OCI-LY7 (cell line): ENCODE data around the gene PGGHG. TPM values are rescaled to one million over a fixed set of nuclear protein-coding genes. Genes with fewer than 3 reads are reported as not detected.
A peak's percentile ranks its signal among the peaks of the same experiment; 100 is the strongest.
"Not testable (repeated sequence)": the region's sequence is repeated elsewhere in the genome, so short reads cannot be mapped to it uniquely, and the experiment has no call there.

Experiments used
- BruUV-seq: library from RNA; stranded (reverse); fragments of 400-500 nt; replicated peaks from 2 replicates; lab custom pipeline; 2021; lab: Mats Ljungman, UMichigan
- CTCF ChIA-PET: fragments of 300-600 bp; sonication (Branson Sonifier 250); formaldehyde crosslinking; loops from one replicate; lab custom pipeline; 2022; ENCODE audit warnings: antibody characterized with exemption; ENCODE audit not compliant: unreplicated experiment; lab: Charles Lee
- POLR2A ChIA-PET: fragments of 300-600 bp; sonication (Branson Sonifier 250); formaldehyde crosslinking; loops from one replicate; lab custom pipeline; 2022; ENCODE audit warnings: antibody characterized with exemption; lab: Charles Lee
- DNase-seq: peaks from one replicate; pipeline ENCODE4 v3.0.0-alpha.2; 2015; ENCODE audit warnings: low spot score
- H2AFZ ChIP-seq: fragments of 200-600 bp; sonication (generic), shearing (Covaris generic); 2 replicates; pipeline ENCODE4 v1.6.1; 2014; ENCODE audit warnings: mild to moderate bottlenecking, antibody characterized with exemption, low read length, moderate library complexity
- H3K27ac ChIP-seq: fragments of 200-600 bp; sonication (generic); 2 replicates; pipeline ENCODE4 v1.5.1; 2014; ENCODE audit warnings: mixed run types, low read depth, mild to moderate bottlenecking, moderate library complexity, low read length, inconsistent platforms; ENCODE audit not compliant: poor library complexity, severe bottlenecking
- H3K36me3 ChIP-seq: fragments of 200-600 bp; sonication (generic); 2 replicates; pipeline ENCODE4 v1.6.1; 2014; ENCODE audit warnings: mild to moderate bottlenecking, antibody characterized with exemption, low read length, moderate library complexity, mixed read lengths; ENCODE audit not compliant: insufficient read depth
- H3K4me1 ChIP-seq: fragments of 200-600 bp; sonication (generic); 2 replicates; pipeline ENCODE4 v1.5.1; 2014; ENCODE audit warnings: mild to moderate bottlenecking, low read length; ENCODE audit not compliant: insufficient read depth, poor library complexity, severe bottlenecking
- H3K4me2 ChIP-seq: fragments of 200-600 bp; sonication (generic); 2 replicates; pipeline ENCODE4 v1.6.1; 2014; ENCODE audit warnings: mild to moderate bottlenecking, low read length
- H3K4me3 ChIP-seq: fragments of 200-600 bp; sonication (generic); 2 replicates; pipeline ENCODE4 v1.5.1; 2014; ENCODE audit warnings: mild to moderate bottlenecking, low read depth, low read length; ENCODE audit not compliant: poor library complexity, severe bottlenecking
- H3K79me2 ChIP-seq: fragments of 200-600 bp; sonication (generic); 2 replicates; pipeline ENCODE4 v1.6.1; 2016; ENCODE audit warnings: low read depth, mild to moderate bottlenecking, low read length, moderate library complexity, mixed read lengths; ENCODE audit not compliant: insufficient read depth
- H3K9me2 ChIP-seq: fragments of 200-600 bp; sonication (generic); 2 replicates; pipeline ENCODE4 v1.6.1; 2016; ENCODE audit warnings: mild to moderate bottlenecking, low read length, mixed read lengths; ENCODE audit not compliant: insufficient read depth
- H3K9me3 ChIP-seq: fragments of 200-600 bp; sonication (generic); 2 replicates; pipeline ENCODE4 v1.6.1; 2014; ENCODE audit warnings: mild to moderate bottlenecking, mixed run types, low read length, mixed read lengths
- H4K20me1 ChIP-seq: fragments of 200-600 bp; sonication (generic); 2 replicates; pipeline ENCODE4 v1.6.1; 2014; ENCODE audit warnings: mild to moderate bottlenecking, antibody characterized with exemption, low read length, moderate library complexity, mixed read lengths; ENCODE audit not compliant: insufficient read depth
- EZH2phosphoT487 ChIP-seq: fragments of 200-600 bp; sonication (generic); IDR thresholded peaks from 2 replicates; pipeline ENCODE4 v1.6.1; 2018; ENCODE audit warnings: low read depth, borderline replicate concordance, mild to moderate bottlenecking, mixed run types, antibody characterized with exemption, low read length, moderate library complexity, mixed read lengths
- intact Hi-C: fragments of 100-400 bp; cut with micrococcal nuclease; formaldehyde crosslinking; loops from one replicate; pipeline ENCODE4 v1.10.0; 2022; ENCODE audit not compliant: unreplicated experiment
- total RNA-seq, 2 experiments: library from RNA; depleted of rRNA in 1 of 2; stranded (reverse); fragments of >200 nt in 1 of 2; shearing (Covaris generic) in 1 of 2; gene quantifications; 2 replicates each; pipeline ENCODE4 v1.2.3, GENCODE V29; 2014 to 2022
- TF ChIP-seq, protein P1 (sequence below): fragments of 200-600 bp; sonication (generic); conservative IDR thresholded peaks from 2 replicates; pipeline ENCODE4 v1.5.1; 2014; ENCODE audit warnings: mild to moderate bottlenecking, antibody characterized with exemption, low read length, moderate library complexity, mixed read lengths

Gene PGGHG
- total RNA-seq, 2 experiments from 2014 or later = 0.93 to 6.3 TPM

DNA sequence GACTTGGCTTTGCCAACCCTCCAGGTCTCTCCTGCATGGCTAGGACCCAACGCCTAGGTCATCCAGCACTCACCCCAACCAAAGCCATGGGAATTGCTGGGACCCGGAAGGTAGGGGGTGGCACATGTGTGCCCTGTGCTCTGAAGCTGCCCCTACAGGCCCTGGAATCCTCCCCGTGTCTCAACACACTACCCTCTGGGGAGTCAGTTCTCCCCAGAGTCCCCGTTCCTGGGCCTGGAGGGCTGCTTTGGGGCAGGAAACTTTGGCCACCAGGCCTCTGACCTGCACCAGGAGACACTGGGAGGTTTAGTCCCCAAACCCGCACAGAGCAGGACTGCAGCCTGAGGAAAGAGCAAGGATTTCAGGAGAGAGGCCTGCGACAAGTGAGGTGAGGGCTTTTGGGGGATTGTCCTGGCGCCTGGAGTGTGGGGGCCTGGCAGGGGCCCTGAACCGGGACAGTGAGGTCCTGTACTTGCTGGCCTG lies 24.4 kb downstream of the PGGHG start:
- CTCF ChIA-PET = no interaction called here
- Histone ChIP-seq H3K36me3 (no peaks in the 10 kb centered on the region), H3K9me3 (no peaks in the 10 kb centered on the region), H3K27ac (peak overlapping the region; percentile 76), H4K20me1 (no peaks in the 10 kb centered on the region), H3K4me3 (peak overlapping the region; percentile 67), H3K79me2 (no peaks in the 10 kb centered on the region), H3K9me2 (no peaks in the 10 kb centered on the region), H3K4me1 (peaks cover 45% of the 10 kb centered on the region), H2AFZ (peak overlapping the region; percentile 45; the same call in 1 of the 2 replicates), H3K4me2 (peak overlapping the region; percentile 68)
- DNase-seq = no peak
- POLR2A ChIA-PET = interaction anchor here (0.7 to 2.3 kb wide), 7 partner anchors 14 to 45 kb away, joined by 3 to 17 read pairs (median 5); no protein-coding TSS in a partner anchor
- BruUV-seq = no TSS peak
- no peak for TF ChIP-seq EZH2phosphoT487
- TF ChIP-seq, protein P1, sequence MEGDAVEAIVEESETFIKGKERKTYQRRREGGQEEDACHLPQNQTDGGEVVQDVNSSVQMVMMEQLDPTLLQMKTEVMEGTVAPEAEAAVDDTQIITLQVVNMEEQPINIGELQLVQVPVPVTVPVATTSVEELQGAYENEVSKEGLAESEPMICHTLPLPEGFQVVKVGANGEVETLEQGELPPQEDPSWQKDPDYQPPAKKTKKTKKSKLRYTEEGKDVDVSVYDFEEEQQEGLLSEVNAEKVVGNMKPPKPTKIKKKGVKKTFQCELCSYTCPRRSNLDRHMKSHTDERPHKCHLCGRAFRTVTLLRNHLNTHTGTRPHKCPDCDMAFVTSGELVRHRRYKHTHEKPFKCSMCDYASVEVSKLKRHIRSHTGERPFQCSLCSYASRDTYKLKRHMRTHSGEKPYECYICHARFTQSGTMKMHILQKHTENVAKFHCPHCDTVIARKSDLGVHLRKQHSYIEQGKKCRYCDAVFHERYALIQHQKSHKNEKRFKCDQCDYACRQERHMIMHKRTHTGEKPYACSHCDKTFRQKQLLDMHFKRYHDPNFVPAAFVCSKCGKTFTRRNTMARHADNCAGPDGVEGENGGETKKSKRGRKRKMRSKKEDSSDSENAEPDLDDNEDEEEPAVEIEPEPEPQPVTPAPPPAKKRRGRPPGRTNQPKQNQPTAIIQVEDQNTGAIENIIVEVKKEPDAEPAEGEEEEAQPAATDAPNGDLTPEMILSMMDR = no peak
- intact Hi-C loops = loop anchor here (2.0 kb wide), 2 partner anchors 41 to 45 kb away; no protein-coding TSS in a partner anchor

DNA sequence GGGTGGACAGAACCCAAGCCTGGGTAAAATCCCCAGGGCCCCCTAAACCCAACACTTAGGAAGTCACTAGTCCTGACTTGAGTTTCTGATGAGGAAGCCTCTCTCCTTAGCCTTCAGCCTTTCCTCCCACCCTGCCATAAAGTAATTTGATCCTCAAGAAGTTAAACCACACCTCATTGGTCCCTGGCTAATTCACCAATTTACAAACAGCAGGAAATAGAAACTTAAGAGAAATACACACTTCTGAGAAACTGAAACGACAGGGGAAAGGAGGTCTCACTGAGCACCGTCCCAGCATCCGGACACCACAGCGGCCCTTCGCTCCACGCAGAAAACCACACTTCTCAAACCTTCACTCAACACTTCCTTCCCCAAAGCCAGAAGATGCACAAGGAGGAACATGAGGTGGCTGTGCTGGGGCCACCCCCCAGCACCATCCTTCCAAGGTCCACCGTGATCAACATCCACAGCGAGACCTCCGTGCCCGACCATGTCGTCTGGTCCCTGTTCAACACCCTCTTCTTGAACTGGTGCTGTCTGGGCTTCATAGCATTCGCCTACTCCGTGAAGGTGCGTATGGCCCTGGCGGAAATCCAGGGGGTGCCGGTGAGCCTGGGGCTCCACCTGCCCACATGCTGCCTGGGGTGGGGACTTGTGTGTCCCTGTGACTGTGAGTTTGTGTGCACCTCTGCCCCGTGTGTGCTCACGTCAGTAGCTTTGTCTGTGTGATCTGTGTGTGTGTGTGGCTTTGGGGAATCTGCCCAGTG lies 25.0 kb downstream of the PGGHG start, which contains the start of gene IFITM1:
Gene IFITM1, plus strand, starts transcription at position 254 of the 767 bp plus-strand sequence. Its CDS starts 131 bp downstream, at position 385.
- POLR2A ChIA-PET = interaction anchor here (0.5 to 3.8 kb wide), 2 partner anchors 27 to 93 kb away, joined by 3 to 18 read pairs; no protein-coding TSS in a partner anchor
- CTCF ChIA-PET = no interaction called here
- no peaks in the 10 kb centered on the region for H3K79me2 ChIP-seq
- no peaks in the 10 kb centered on the region for H4K20me1 ChIP-seq
- no peaks in the 10 kb centered on the region for H3K36me3 ChIP-seq
- H2AFZ ChIP-seq = peak within 1 kb of the TSS; percentile 45; the same call in 1 of the 2 replicates
- H3K4me1 ChIP-seq = peaks cover 44% of the 10 kb centered on the region
- TF ChIP-seq EZH2phosphoT487 = no peak
- TF ChIP-seq, protein P1 = peak; percentile 49
- H3K4me3 ChIP-seq = peak within 1 kb of the TSS; percentile 67
- TSS peak; percentile 98 for BruUV-seq
- peak; percentile 73 for DNase-seq
- peak within 1 kb of the TSS; percentile 76 for H3K27ac ChIP-seq
- no peaks in the 10 kb centered on the region for H3K9me2 ChIP-seq
- intact Hi-C loops = loop anchor here (2.0 kb wide), 2 partner anchors 41 to 45 kb away; no protein-coding TSS in a partner anchor
- no peaks in the 10 kb centered on the region for H3K9me3 ChIP-seq
- peak within 1 kb of the TSS; percentile 68 for H3K4me2 ChIP-seq

DNA sequence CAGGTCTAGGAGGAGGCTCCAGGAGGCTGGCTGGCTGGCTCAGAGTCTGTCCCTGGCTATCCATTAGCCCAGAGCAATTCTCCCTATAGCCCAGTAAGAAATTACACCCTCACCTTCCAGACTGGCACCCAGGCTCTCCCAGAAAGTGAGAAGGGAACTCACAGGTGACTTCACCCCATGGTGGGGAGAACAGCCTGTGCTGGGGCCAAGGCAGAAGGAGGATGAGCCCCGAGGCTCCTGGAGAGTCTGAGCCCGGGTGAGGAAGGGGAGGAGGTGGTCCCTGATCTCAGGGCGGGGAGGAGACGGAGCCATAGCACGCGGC lies 25.6 kb downstream of the PGGHG start:
- H3K4me2 ChIP-seq = peak overlapping the region; percentile 68
- BruUV-seq, H3K36me3 ChIP-seq, H4K20me1 ChIP-seq, H3K9me2 ChIP-seq, CTCF ChIA-PET, DNase-seq, H2AFZ ChIP-seq, H3K79me2 ChIP-seq, intact Hi-C loops, H3K9me3 ChIP-seq: not testable (repeated sequence)
- H3K27ac ChIP-seq = peak overlapping the region; percentile 76
- H3K4me3 ChIP-seq = peak overlapping the region; percentile 67
- H3K4me1 ChIP-seq = peaks cover 39% of the 10 kb centered on the region
- POLR2A ChIA-PET = interaction anchor here (0.5 to 3.8 kb wide), 2 partner anchors 26 to 93 kb away, joined by 3 to 18 read pairs; no protein-coding TSS in a partner anchor
